ENCODE measurements around the gene CCDC86. TPM values are rescaled to one million over a fixed set of nuclear protein-coding genes. Genes with fewer than 3 reads are reported as not detected.

CCDC86 gene
- total RNA-seq, 4 donors from 2014 or later = 11.6 to 29.5 (median 21.8) TPM

DNA sequence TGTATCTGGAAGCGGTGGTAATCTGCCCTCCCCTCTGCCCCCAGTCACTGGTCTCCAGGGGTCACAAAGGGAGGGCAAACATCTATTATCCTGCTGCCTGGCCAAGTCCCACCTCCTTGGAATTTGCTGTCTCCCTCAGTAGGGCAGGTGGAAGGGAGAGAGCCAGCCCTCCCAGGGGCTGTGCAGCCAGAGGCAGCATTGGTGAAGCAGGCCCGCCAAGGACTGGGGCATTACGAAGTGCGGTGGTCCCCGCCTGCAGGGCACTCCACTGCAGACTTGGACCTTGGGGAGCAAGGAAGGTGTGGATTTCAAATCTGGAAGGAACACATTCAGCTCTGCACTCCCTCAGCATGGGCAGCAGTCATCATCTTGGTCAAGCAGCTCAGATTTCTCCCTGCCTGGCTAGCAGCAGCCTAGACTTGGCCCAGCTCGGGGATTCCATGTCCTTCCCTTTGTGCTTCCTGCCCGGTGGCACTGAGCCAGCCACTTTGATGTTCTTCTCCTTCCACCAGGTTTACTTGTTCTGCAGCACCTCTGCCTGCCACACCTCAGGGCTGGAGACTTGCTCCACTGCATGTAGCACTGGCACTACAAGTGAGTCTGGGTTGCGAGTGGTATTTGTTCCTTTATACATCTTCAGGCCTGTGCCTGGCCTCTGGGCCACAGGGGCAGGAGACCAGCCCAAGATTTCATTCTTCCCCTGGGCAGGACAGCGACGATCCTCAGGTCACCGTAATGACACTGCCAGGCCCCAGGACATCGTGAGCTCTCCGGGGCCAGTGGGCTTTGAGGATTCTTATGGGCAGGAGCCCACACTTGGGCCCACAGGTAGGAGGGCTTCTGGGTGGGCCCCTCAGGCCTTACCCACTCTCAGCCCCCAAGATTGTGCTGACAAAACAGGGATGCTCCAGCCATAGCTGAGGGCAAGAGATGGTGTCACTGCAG is 32.8 kb downstream of the CCDC86 start:
- WGBS = 92% methylated on average over 7 of the region's 13 CpGs
- intact Hi-C loops (cut with DNase I) = no loop called here
- H3K4me1 ChIP-seq = peaks cover 39 to 49% (median 44%) of the 10 kb centered on the region in 4 donors

DNA sequence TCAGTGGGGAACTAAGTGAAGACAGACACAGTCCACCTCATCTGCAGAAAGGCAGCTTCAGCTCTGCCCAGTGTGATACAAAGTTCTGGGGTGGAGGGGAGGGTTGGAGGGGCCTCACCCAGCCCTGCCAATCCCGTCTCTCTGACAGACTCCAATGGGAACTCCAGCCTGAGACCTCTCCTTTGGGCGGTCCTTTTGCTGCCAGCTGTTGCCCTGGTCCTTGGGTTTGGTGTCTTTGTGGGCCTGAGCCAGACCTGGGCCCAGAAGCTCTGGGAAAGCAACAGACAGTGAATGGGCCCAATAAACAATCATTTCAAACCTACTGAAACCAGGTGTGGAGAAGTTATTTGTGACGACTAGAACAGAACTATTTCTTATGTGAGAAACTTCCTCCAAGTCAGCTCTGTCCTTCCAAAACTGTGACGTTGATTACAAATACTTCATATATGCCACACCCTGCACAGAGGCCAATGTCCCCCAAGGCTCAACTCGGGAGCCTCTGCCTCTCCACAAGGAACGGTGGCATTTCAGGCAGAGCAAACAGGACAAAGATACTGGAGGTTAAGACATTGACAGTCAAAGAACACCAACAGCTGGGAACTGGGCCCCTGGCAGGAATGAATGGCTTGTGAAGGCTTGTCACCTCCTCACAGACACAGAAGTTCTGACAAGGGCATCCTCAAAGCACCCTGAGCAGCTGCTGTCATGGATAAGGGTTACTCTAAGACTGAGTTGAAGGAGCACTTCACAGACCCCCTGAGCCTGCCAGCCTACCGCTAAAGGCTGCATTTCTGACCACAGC is 33.7 kb downstream of the CCDC86 start:
- no peak for DNase-seq (ENCODE audit: extremely low spot score)
- peaks cover 36 to 52% (median 45%) of the 10 kb centered on the region in 4 donors for H3K4me1 ChIP-seq
- peaks cover 0 to 26% (median 7%) of the 10 kb centered on the region in 4 donors for H3K36me3 ChIP-seq
- no peaks in the 10 kb centered on the region for H3K9me3 ChIP-seq
- H3K27ac ChIP-seq (replicated peaks in 1 of 4) = no peak overlapping the region
- WGBS = 89% methylated on average over 5 of the region's 7 CpGs
- intact Hi-C loops (cut with DNase I) = no loop called here
- H3K4me3 ChIP-seq = no peak overlapping the region
- TF ChIP-seq, protein P1, sequence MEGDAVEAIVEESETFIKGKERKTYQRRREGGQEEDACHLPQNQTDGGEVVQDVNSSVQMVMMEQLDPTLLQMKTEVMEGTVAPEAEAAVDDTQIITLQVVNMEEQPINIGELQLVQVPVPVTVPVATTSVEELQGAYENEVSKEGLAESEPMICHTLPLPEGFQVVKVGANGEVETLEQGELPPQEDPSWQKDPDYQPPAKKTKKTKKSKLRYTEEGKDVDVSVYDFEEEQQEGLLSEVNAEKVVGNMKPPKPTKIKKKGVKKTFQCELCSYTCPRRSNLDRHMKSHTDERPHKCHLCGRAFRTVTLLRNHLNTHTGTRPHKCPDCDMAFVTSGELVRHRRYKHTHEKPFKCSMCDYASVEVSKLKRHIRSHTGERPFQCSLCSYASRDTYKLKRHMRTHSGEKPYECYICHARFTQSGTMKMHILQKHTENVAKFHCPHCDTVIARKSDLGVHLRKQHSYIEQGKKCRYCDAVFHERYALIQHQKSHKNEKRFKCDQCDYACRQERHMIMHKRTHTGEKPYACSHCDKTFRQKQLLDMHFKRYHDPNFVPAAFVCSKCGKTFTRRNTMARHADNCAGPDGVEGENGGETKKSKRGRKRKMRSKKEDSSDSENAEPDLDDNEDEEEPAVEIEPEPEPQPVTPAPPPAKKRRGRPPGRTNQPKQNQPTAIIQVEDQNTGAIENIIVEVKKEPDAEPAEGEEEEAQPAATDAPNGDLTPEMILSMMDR (IDR thresholded peaks at IDR 0.05) = no peak
- TF ChIP-seq POLR2A (IDR thresholded peaks at IDR 0.05; ENCODE audit: low read depth) (no peak), POLR2AphosphoS5 (IDR thresholded peaks at IDR 0.05) (no peak), EP300 (IDR thresholded peaks at IDR 0.05) (no peak)
- H3K27me3 ChIP-seq = no peaks in the 10 kb centered on the region

More for the DNA sequence above, 32.8 kb downstream of the CCDC86 start:
- Histone ChIP-seq H3K27ac (replicated peaks in 1 of 4) (no peak overlapping the region), H3K36me3 (peaks cover 0 to 17% (median 0%) of the 10 kb centered on the region in 4 donors), H3K27me3 (no peaks in the 10 kb centered on the region), H3K4me3 (no peak overlapping the region), H3K9me3 (no peaks in the 10 kb centered on the region)
- TF ChIP-seq EP300 (IDR thresholded peaks at IDR 0.05) (no peak), POLR2A (IDR thresholded peaks at IDR 0.05; ENCODE audit: low read depth) (no peak), POLR2AphosphoS5 (IDR thresholded peaks at IDR 0.05) (no peak)
- TF ChIP-seq, protein P1 (IDR thresholded peaks at IDR 0.05) = no peak
- DNase-seq (ENCODE audit: extremely low spot score) = no peak

DNA sequence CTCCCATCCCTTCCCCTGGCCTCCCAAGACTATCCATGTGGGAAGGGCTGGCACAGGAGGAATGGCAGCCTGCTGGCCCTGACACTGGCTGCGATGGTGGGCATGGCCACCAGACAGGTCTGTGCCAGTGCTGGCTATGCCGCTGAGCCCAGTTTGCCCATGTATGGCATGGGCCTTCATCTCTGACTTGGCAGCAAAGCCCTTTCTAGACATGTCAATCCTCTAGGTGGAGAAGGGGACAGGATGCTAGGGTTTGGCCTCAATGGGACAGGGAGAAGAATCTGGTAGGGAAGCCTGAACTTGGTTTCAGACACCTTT is 34.2 kb downstream of the CCDC86 start:
- no peak for DNase-seq (ENCODE audit: extremely low spot score)
- Histone ChIP-seq H3K27me3 (no peaks in the 10 kb centered on the region), H3K4me1 (peaks cover 30 to 48% (median 41%) of the 10 kb centered on the region in 4 donors), H3K9me3 (no peaks in the 10 kb centered on the region), H3K36me3 (peaks cover 0 to 30% (median 12%) of the 10 kb centered on the region in 4 donors), H3K27ac (replicated peaks in 1 of 4) (no peak overlapping the region), H3K4me3 (no peak overlapping the region)
- intact Hi-C loops (cut with DNase I) = no loop called here
- no peak for TF ChIP-seq EP300 (IDR thresholded peaks at IDR 0.05)
- WGBS = no CpG with 5 or more reads among the region's 2 CpGs

DNA sequence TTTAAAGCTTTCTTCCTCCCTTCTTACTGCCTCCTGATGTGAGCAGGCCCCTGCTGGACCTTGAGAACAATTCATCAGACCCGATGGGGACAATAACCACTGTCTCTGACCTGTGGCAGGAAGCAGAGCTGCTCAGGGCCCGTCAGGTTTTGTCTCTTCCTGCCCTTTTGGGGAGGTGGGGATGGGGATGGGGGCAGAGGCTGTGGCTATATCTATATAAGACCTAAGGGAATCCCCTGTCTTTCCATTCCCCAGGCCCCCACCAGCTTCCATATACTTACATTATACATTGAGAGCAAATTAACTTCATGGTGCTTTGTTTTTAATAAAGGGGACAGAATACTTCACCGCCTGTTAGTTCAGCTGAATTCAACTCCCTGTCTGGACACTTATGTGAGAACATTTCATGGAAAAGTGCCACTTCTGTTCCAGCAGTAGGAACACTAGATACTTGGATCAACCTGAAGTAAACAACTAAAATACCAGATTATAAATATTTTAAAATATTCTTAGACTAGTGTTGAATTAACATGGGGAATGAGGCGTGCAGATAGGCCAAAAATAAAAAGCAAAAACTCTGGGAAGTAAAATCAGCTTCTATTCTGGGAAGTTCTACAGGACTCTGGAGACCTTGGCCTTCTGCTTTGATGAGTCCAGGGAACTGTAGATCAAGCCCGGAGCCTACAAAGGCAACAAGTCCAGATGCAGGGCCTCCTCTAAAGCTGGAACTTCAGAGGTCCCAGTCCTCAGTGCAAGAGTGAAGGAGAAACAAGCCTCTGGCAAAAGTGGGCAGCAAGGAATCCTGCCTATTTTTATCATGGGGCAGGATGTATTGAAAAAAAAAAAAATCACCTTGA is 36.6 kb downstream of the CCDC86 start:
- DNase-seq (ENCODE audit: extremely low spot score) = no peak
- peaks cover 17 to 29% (median 22%) of the 10 kb centered on the region in 4 donors for H3K4me1 ChIP-seq
- no peaks in the 10 kb centered on the region for H3K9me3 ChIP-seq
- TF ChIP-seq POLR2A (IDR thresholded peaks at IDR 0.05; ENCODE audit: low read depth) (no peak), EP300 (IDR thresholded peaks at IDR 0.05) (no peak), POLR2AphosphoS5 (IDR thresholded peaks at IDR 0.05) (no peak)
- TF ChIP-seq, protein P1 (IDR thresholded peaks at IDR 0.05) = no peak
- WGBS = 52% methylated on average over 5 of the region's 5 CpGs
- H3K4me3 ChIP-seq = no peak overlapping the region
- no peaks in the 10 kb centered on the region for H3K27me3 ChIP-seq
- intact Hi-C loops (cut with DNase I) = no loop called here
- peaks cover 0 to 37% (median 20%) of the 10 kb centered on the region in 4 donors for H3K36me3 ChIP-seq
- H3K27ac ChIP-seq (replicated peaks in 1 of 4) = peak overlapping the region; percentile 70 to 80 (median 74)
